PC-3 (cell line): Measurements from ENCODE around the gene VPS26C. TPM values are rescaled to one million over a fixed set of nuclear protein-coding genes. Genes with fewer than 3 reads are reported as not detected.

Source experiments
- ATAC-seq: fragments of 200-7000 bp; cut with Tn5 transposase; 2 replicates; pipeline ENCODE4 v1.9.1; 2020; ENCODE audit warnings: mild to moderate bottlenecking, moderate library complexity
- BruUV-seq: library from RNA; stranded (reverse); fragments of 400-500 nt; replicated peaks from 2 replicates; lab custom pipeline; 2021; lab: Mats Ljungman, UMichigan
- CTCF ChIA-PET: fragments of 300-600 bp; sonication (Branson Sonifier 250); formaldehyde crosslinking; loops from one replicate; lab custom pipeline; 2022; ENCODE audit warnings: antibody characterized with exemption; lab: Charles Lee
- POLR2A ChIA-PET: fragments of 300-600 bp; sonication (Branson Sonifier 250); formaldehyde crosslinking; loops from one replicate; lab custom pipeline; 2022; ENCODE audit warnings: antibody characterized with exemption; ENCODE audit not compliant: unreplicated experiment; lab: Charles Lee
- DNase-seq: peaks from one replicate; pipeline ENCODE4 v3.0.0-alpha.2; 2015
- H2AFZ ChIP-seq: fragments of 300-600 bp; sonication (generic); 2 replicates; pipeline ENCODE4 v1.6.0; 2016; ENCODE audit warnings: antibody characterized with exemption, low read length
- H3F3A ChIP-seq: fragments of 300-600 bp; sonication (generic); one replicate; pipeline ENCODE4 v1.6.0; 2017; ENCODE audit warnings: antibody characterized with exemption, low read length, control low read depth, mild to moderate bottlenecking; ENCODE audit not compliant: unreplicated experiment
- H3K27ac ChIP-seq: fragments of 300-600 bp; sonication (generic); 2 replicates; pipeline ENCODE4 v1.5.1; 2016; ENCODE audit warnings: mild to moderate bottlenecking, low read length
- H3K27me3 ChIP-seq: fragments of 300-600 bp; sonication (generic); 2 replicates; pipeline ENCODE4 v1.6.1; 2016; ENCODE audit warnings: low read length, mixed read lengths
- H3K36me3 ChIP-seq: fragments of 300-600 bp; sonication (generic); 2 replicates; pipeline ENCODE4 v1.6.1; 2016; ENCODE audit warnings: low read depth, mixed run types, low read length, mixed read lengths
- H3K4me1 ChIP-seq: fragments of 300-600 bp; sonication (generic); 2 replicates; pipeline ENCODE4 v1.5.1; 2016; ENCODE audit warnings: low read length; ENCODE audit not compliant: insufficient read depth
- H3K4me2 ChIP-seq: fragments of 300-600 bp; sonication (generic); 2 replicates; pipeline ENCODE4 v1.6.0; 2016; ENCODE audit warnings: low read length
- H3K4me3 ChIP-seq: fragments of 300-600 bp; sonication (generic); 2 replicates; pipeline ENCODE4 v1.5.1; 2016; ENCODE audit warnings: mild to moderate bottlenecking, low read length, mixed read lengths
- H3K79me2 ChIP-seq: fragments of 300-600 bp; sonication (generic); 2 replicates; pipeline ENCODE4 v1.6.1; 2017; ENCODE audit warnings: low read length, mixed read lengths
- H3K9ac ChIP-seq: fragments of 300-600 bp; sonication (generic); 2 replicates; pipeline ENCODE4 v1.6.0; 2016; ENCODE audit warnings: mild to moderate bottlenecking, low read length
- H3K9me2 ChIP-seq: fragments of 300-600 bp; sonication (generic); replicated peaks from 2 replicates; pipeline ENCODE4 v1.6.1; 2016; ENCODE audit warnings: mixed run types, low read length, mixed read lengths
- H3K9me3 ChIP-seq: fragments of 300-600 bp; sonication (generic); 2 replicates; pipeline ENCODE4 v1.6.1; 2016; ENCODE audit warnings: low read length, mixed read lengths
- H4K20me1 ChIP-seq: fragments of 300-600 bp; sonication (generic); 2 replicates; pipeline ENCODE4 v1.6.1; 2016; ENCODE audit warnings: low read length, mixed read lengths
- CTCF ChIP-seq: fragments of 300-600 bp; sonication (generic); conservative IDR thresholded peaks from 2 replicates; pipeline ENCODE4 v1.5.1; 2017; ENCODE audit warnings: antibody characterized with exemption, low read depth, mild to moderate bottlenecking, low read length
- EZH2 ChIP-seq: fragments of 300-600 bp; sonication (generic); IDR thresholded peaks from one replicate; pipeline ENCODE4 v1.6.1; 2017; ENCODE audit warnings: antibody characterized with exemption, mild to moderate bottlenecking, low read length; ENCODE audit not compliant: unreplicated experiment
- EZH2phosphoT487 ChIP-seq: fragments of 300-600 bp; sonication (generic); IDR thresholded peaks from 2 replicates; pipeline ENCODE4 v1.6.1; 2018; ENCODE audit warnings: mild to moderate bottlenecking, antibody characterized with exemption, low read length, borderline replicate concordance
- intact Hi-C: fragments of 100-400 bp; cut with micrococcal nuclease; formaldehyde crosslinking; loops from 2 replicates; pipeline ENCODE4 v1.9.0; 2023
- total RNA-seq: library from RNA; depleted of rRNA; stranded (reverse); fragments of >200 nt; gene quantifications from 2 replicates; pipeline ENCODE4 v1.2.3, GENCODE V29; 2014

VPS26C gene
- total RNA-seq, 1 experiment from 2014 or later: 63.3 TPM

DNA sequence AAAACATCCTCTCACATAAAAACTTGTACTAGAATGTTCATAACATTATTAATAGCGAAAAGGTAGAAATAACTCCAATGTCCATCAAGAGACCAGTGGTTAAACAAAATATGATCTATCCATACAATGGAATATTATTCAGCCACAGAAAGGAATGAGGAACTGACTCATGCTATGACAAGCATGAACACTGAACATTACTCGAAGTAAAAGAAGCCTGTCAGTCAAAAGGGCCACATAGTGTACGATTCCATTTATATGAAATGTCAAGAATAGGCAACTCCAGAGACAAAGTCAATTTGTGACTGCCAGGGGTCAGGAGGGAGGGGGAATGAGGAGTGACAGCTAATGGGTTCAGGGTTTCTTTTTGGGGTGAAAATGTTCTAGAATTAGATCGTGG is 2.3 kb downstream of the VPS26C start:
- Histone ChIP-seq H3K4me2 (peak overlapping the region; percentile 86), H3K9me3 (no peaks in the 10 kb centered on the region), H3K9me2 (no peaks in the 10 kb centered on the region), H2AFZ (no peak overlapping the region), H3F3A (no peaks in the 10 kb centered on the region), H3K4me1 (peaks cover 23% of the 10 kb centered on the region), H3K79me2 (peaks cover 78% of the 10 kb centered on the region), H4K20me1 (no peaks in the 10 kb centered on the region), H3K36me3 (peaks cover 4% of the 10 kb centered on the region; the same call in 1 of the 2 replicates), H3K4me3 (peak overlapping the region; percentile 69; the same call in 1 of the 2 replicates), H3K9ac (no peak overlapping the region), H3K27me3 (no peaks in the 10 kb centered on the region), H3K27ac (no peak overlapping the region)
- TF ChIP-seq EZH2phosphoT487 (no peak), EZH2 (no peak), CTCF (no peak)
- no TSS peak for BruUV-seq
- CTCF ChIA-PET: no interaction called here
- POLR2A ChIA-PET: interaction anchor here (0.6 kb wide), 1 partner anchor 551 kb away, joined by 3 read pairs; no protein-coding TSS in a partner anchor
- intact Hi-C loops: loop anchor here (5.0 kb wide), 2 partner anchors 68 to 297 kb away; no protein-coding TSS in a partner anchor
- ATAC-seq (no peak), DNase-seq (peak; percentile 65)

DNA sequence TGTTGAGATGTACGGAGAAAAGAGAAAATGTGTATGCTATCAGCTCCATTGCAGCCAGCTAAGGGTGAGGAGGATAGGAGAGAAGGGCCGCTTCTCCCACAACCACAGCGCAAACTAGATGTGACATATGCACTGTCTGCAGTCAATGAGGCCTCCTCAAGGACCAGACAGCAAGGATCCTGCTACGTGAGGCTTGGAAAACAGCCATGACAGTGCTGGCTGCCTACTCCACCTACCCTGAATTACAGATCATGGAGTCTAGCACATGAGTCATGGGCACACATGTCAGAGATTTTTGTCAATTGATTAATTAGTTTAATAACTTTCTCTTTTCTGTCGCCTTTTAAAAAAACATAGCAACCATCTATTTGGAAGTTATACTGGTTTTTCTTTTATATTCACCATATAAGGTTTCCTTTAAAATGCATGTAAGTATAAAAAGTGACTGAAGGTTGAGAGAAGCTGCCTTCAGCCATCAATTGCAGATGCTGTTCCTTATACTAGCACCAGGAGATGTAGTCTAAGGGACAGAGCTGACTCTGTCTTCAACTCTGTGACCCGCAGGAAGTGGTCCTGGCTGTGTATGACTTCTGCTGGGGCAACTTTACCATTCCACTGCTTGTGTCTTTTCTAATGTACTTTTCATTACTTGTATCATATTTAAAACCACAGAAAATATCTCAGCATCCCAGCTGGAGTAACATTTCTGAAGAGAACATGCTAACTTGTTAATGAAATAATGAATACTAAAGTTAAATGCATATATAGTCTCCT is 3.1 kb downstream of the VPS26C start:
- TF ChIP-seq EZH2 (no peak), CTCF (no peak), EZH2phosphoT487 (no peak)
- H3K36me3 ChIP-seq: peaks cover 4% of the 10 kb centered on the region; the same call in 1 of the 2 replicates
- H3K9me3 ChIP-seq: no peaks in the 10 kb centered on the region
- CTCF ChIA-PET: no interaction called here
- DNase-seq (no peak), ATAC-seq (no peak)
- H4K20me1 ChIP-seq: no peaks in the 10 kb centered on the region
- no peaks in the 10 kb centered on the region for H3F3A ChIP-seq
- BruUV-seq: no TSS peak
- H3K9me2 ChIP-seq: no peaks in the 10 kb centered on the region
- peaks cover 23% of the 10 kb centered on the region for H3K4me1 ChIP-seq
- intact Hi-C loops: no loop called here
- peaks cover 86% of the 10 kb centered on the region for H3K79me2 ChIP-seq
- POLR2A ChIA-PET: no interaction called here
- no peaks in the 10 kb centered on the region for H3K27me3 ChIP-seq
- no peak overlapping the region for H3K4me3 ChIP-seq
- no peak overlapping the region for H3K9ac ChIP-seq
- H3K4me2 ChIP-seq: peak overlapping the region; percentile 86; the same call in 1 of the 2 replicates
- H3K27ac ChIP-seq: no peak overlapping the region
- H2AFZ ChIP-seq: no peak overlapping the region

- H3K4me2 ChIP-seq: no peak overlapping the region
- peaks cover 86% of the 10 kb centered on the region for H3K79me2 ChIP-seq
- no peak overlapping the region for H3K27ac ChIP-seq
- BruUV-seq: no TSS peak
- ChIA-PET POLR2A (interaction anchor here (1.0 kb wide), 1 partner anchor 8 kb away, joined by 5 read pairs; the partner anchor contains the start of gene VPS26C), CTCF (no interaction called here)
- TF ChIP-seq EZH2: no peak
- no peak for TF ChIP-seq CTCF
- ATAC-seq (no peak), DNase-seq (no peak)
- no peaks in the 10 kb centered on the region for H3K27me3 ChIP-seq
- no peak overlapping the region for H3K9ac ChIP-seq
- H4K20me1 ChIP-seq: no peaks in the 10 kb centered on the region
- no peaks in the 10 kb centered on the region for H3K9me3 ChIP-seq
- intact Hi-C loops: loop anchor here (10.0 kb wide), 1 partner anchor 195 kb away; no protein-coding TSS in a partner anchor
- no peaks in the 10 kb centered on the region for H3F3A ChIP-seq
- peaks cover 18% of the 10 kb centered on the region for H3K4me1 ChIP-seq
- peaks cover 3% of the 10 kb centered on the region; the same call in 1 of the 2 replicates for H3K36me3 ChIP-seq
- no peak overlapping the region for H3K4me3 ChIP-seq
- H3K9me2 ChIP-seq: no peaks in the 10 kb centered on the region
- H2AFZ ChIP-seq: no peak overlapping the region
Measured at GRCh38 chr21:37259426-37259825, 7.7 kb downstream of the VPS26C start.
